Uterus (tissue), 2 donors: ENCODE data around the gene KLHL21.

Source experiments
- POLR2A ChIP-seq, 2 donors: fragments of 450-650 bp; IDR thresholded peaks; one replicate each; pipeline ENCODE4 v1.6.1; 2016; ENCODE audit warnings: antibody characterized with exemption in 2 of 2, mild to moderate bottlenecking in 1 of 2, moderate library complexity in 1 of 2
- TF ChIP-seq, protein P1 (sequence below), 4 experiments: fragments of 200-600 bp in 2 of 4; fragments of 450-650 bp in 2 of 4; sonication (generic) in 2 of 4; IDR thresholded peaks; one replicate each; pipeline ENCODE4 v1.5.1; 2016 to 2019; ENCODE audit warnings: antibody characterized with exemption in 4 of 4, mild to moderate bottlenecking in 2 of 4, moderate library complexity in 1 of 4

DNA sequence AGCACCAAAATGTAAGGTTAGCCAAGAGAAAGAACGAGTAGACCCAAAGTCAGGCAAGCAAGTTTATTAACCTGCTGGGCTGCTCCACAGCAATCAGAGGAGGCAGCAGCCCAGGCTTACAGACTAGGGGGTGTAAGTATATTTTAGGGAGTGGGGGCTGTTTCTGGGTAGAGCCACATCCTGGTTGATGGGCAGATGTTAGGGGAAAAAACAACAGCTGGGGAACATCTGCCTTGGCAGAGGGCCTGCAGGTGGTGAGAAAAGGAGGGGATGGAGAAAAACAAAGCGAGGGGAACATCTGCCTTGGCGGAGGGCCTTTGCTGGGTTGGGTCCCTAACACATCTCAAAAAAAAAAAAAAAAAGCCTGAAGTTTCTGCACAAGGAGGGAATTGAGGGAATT is 32.6 kb downstream of the KLHL21 start:
- TF ChIP-seq, protein P1, sequence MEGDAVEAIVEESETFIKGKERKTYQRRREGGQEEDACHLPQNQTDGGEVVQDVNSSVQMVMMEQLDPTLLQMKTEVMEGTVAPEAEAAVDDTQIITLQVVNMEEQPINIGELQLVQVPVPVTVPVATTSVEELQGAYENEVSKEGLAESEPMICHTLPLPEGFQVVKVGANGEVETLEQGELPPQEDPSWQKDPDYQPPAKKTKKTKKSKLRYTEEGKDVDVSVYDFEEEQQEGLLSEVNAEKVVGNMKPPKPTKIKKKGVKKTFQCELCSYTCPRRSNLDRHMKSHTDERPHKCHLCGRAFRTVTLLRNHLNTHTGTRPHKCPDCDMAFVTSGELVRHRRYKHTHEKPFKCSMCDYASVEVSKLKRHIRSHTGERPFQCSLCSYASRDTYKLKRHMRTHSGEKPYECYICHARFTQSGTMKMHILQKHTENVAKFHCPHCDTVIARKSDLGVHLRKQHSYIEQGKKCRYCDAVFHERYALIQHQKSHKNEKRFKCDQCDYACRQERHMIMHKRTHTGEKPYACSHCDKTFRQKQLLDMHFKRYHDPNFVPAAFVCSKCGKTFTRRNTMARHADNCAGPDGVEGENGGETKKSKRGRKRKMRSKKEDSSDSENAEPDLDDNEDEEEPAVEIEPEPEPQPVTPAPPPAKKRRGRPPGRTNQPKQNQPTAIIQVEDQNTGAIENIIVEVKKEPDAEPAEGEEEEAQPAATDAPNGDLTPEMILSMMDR (IDR thresholded peaks at IDR 0.05), result no peak
- no peak for TF ChIP-seq POLR2A (IDR thresholded peaks at IDR 0.05)
